IMR-90 (cell line): Measurements from ENCODE around the gene UGT1A3.

ENCODE experiments used
- CHD1 ChIP-seq: IDR thresholded peaks from 2 replicates; pipeline ENCODE4 v1.6.1; 2012; ENCODE audit warnings: low read depth, low read length, improper control_type of control experiment
- CTCF ChIP-seq: conservative IDR thresholded peaks from 2 replicates; pipeline ENCODE4 v1.5.1; 2012; ENCODE audit warnings: mild to moderate bottlenecking, low read depth, low read length, improper control_type of control experiment
- ELK1 ChIP-seq: fragments of 150-350 bp; IDR thresholded peaks from 2 replicates; pipeline ENCODE4 v1.6.1; 2016; ENCODE audit warnings: low read depth, mild to moderate bottlenecking, low read length, moderate library complexity, borderline replicate concordance
- MAFK ChIP-seq: IDR thresholded peaks from 2 replicates; pipeline ENCODE4 v1.6.1; 2012; ENCODE audit warnings: low read depth, low read length, improper control_type of control experiment
- POLR2A ChIP-seq: IDR thresholded peaks from 2 replicates; pipeline ENCODE4 v1.6.1; 2012; ENCODE audit warnings: mild to moderate bottlenecking, low read depth, low read length
- RAD21 ChIP-seq: IDR thresholded peaks from 2 replicates; pipeline ENCODE4 v1.6.1; 2012; ENCODE audit warnings: low read length, improper control_type of control experiment
- SMC3 ChIP-seq: fragments of 150-350 bp; IDR thresholded peaks from 2 replicates; pipeline ENCODE4 v1.6.1; 2016; ENCODE audit warnings: low read depth, mild to moderate bottlenecking, antibody characterized with exemption, low read length, moderate library complexity

GRCh38 chr2:233707940-233708644, 20.8 kb upstream of the UGT1A3 start:
- TF ChIP-seq POLR2A = no peak
- TF ChIP-seq ELK1 = no peak
- no peak for TF ChIP-seq CTCF
- no peak for TF ChIP-seq MAFK
- TF ChIP-seq RAD21 = no peak
- no peak for TF ChIP-seq SMC3
- TF ChIP-seq CHD1 = no peak
